ENCODE results near the gene DVL1. TPM values are rescaled to one million over a fixed set of nuclear protein-coding genes. Genes with fewer than 3 reads are reported as not detected.

Gene DVL1
- total RNA-seq, 2 donors from 2014 or later = 63.5 to 69.2 TPM

DNA sequence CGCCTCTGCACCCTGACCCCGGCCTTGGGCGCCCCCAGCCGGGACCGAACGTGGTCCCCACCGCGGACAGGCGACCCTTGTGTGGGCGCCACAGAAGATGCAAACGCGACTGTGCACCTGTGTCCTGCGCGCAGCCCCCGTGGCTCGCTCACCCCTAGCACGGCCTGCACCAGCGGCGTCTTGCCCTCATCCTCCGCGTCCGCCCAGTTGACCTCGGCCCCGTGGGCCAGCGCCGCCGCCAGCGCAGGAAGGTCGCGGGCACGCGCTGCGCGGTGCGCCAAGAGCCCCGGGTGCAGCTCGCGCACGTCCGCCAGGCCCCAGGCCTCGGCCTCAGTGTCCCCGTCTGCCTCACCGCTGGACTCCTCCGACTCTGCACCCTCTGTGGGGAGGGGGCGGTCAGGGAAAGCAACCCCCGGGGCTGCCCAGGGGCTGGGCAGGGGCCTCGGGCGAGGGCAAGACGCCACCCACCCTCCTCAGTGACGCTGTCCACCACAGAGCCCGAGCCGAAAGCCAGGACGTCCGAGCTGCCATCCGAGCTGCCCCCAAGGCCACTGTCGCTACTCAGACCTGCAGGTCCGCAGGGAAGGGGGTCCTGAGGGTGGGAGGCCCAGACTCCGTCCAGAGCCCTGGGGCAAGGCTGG is 54.8 kb downstream of the DVL1 start:
- ATAC-seq (no peak), DNase-seq (no peak)
- intact Hi-C loops (cut with DNase I) = no loop called here

DNA sequence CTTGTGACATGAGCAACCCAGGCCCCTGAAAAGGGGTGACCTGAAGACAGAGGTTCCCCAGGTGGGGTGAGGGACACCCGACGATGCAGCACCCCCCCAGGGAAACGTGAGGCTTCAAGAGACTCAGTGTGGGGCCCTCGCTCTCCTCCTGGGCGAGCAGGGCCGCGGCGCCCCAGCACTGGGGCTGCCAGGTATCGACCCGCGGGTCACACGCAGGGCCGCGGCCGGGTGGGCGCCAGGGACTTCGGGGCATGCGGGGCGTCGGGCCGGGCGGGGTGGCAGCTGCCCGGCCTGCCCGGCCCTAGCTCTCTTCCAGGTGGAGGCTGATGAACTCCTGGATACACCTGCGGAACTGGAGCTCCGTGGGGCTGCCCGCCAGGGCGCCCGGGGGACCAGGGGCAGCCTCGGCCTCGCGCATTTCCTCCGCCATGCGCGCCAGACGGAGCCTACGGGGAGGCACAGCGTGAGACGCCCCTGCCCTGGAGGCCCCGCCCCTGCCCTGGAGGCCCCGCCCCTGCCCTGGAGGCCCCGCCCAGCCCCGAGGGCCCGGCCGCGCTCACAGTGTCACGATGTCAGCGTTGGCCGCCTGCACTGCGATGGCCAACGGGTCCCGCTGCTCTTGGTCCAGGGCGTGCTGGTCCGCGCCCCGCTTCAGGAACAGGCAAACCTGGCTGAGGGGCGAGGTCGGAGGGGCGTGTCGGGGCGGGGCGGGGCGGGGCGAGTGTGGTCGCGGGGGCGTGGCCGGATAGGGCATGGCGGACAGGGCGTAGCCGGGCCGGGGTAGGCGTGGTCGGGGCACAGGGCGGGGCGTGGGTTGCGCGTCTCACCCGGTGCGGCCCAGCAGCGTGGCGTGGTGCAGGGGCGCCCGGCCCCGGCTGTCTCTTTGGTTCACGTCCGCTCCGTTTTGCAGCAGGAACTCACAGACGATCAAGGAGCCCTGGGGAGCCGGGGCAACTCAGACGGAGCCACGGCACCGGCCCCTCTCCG is 55.7 kb downstream of the DVL1 start:
- peak; percentile 26 for DNase-seq
- intact Hi-C loops (cut with DNase I) = no loop called here

DNA sequence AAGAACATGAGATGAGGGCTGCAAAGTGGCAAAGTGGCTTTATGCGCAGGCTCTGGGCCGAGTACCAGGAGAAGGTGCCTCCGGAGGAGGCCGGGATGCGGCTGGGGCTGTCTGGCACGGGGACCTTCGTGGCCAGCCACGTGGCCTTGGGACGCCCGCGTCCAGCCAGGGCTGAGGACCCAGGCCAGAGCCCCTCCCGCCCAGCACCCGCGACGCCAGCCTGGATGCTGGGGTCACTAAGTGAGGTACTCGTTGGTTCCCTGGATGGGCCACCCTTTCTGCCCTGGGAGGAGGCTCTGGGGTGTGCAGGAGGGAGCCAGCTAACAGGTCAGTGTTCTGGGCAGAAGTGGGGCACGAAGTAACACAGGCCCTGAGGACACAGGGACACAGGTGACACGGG is 56.4 kb downstream of the DVL1 start:
- DNase-seq (peak; percentile 10), ATAC-seq (peak in 1 of 2 donors; percentile 4)
- intact Hi-C loops (cut with DNase I) = no loop called here

More for the DNA sequence above, 55.7 kb downstream of the DVL1 start:
- peak in 1 of 2 donors; percentile 4 for ATAC-seq

DNA sequence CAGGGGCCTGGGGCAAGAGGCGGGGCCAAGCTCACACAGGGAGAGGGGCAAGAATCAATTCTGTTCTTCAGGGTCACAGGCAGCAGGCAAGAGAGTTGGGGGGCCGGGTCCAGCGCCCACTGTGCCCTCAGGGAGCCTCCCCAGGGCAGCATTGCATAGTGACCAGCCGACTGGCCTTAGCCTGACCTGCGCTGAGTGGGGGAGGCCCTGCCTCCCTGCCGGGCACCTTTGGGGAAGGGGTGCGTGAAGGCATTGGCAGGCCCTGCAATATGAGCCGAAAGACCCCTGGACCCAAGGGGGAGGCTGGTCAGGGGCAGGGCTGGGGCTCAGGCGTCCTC is 56.8 kb downstream of the DVL1 start:
- peak in 1 of 2 donors; percentile 1 for ATAC-seq
- intact Hi-C loops (cut with DNase I) = no loop called here
- DNase-seq = no peak

DNA sequence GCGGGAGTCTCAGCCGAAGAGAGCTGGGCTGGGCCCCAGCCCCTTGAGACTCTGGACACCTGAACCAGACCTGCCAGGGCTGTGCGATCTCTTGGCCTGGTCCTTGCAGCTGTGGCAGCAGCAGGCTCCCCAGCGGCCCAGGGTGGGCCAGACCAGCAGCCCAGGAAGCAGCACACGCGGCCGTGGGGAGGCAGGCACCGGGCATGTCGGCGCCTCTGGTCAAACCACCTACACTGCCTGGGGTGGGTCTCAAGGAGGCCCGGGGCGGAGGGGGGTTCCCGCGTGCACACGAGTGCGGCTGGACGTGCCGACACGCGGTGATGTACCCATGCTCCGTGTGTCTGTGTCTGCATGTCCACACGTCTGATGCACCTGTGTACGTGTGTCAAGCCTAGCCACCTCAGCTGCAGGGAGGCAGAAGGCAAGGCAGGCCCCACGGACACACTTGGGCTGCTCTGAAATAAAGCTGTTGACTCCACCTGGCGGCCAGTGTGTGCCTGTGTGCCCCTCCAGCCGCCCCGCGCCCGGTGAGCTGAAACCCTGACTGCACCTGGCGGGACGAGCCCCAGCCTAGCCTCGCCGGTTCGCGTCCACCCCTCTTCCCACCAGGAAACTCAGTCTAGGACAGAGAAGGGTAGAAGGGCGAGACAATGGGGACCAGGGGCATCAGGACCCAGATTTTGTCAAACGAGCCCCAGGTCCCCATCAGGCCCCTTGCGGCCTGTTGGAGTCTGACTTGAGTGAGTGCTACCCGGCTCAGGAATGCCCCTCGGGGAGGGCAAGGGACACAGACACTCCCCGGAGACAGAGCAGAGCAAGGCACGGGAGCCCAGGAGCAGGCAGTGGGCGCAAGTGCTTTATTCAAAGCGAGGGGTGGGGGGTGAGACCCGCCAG is 57.4 kb downstream of the DVL1 start:
- intact Hi-C loops (cut with DNase I) = loop anchor here in 1 of 2 donors (2.0 kb wide), 1 partner anchor 169 kb away; no protein-coding TSS in a partner anchor
- ATAC-seq (peak; percentile 69 to 79), DNase-seq (peak; percentile 77)

DNA sequence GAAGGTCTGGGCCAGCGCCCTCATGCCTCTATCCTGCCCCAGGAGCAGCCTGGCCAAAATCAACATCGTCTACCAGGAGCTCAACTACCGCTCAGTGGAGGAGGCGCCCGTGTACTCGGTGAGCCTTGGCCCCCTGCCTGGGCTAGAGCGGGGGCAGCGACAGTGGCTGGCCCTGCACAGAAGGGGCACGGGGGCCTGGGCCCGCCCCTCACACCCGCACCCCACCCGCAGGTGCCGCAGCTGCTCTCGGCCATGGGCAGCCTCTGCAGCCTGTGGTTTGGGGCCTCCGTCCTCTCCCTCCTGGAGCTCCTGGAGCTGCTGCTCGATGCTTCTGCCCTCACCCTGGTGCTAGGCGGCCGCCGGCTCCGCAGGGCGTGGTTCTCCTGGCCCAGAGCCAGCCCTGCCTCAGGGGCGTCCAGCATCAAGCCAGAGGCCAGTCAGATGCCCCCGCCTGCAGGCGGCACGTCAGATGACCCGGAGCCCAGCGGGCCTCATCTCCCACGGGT is 58.1 kb downstream of the DVL1 start:
- peak; percentile 3 to 36 for ATAC-seq
- peak; percentile 38 for DNase-seq
- intact Hi-C loops (cut with DNase I) = loop anchor here in 1 of 2 donors (2.0 kb wide), 1 partner anchor 168 kb away; no protein-coding TSS in a partner anchor

DNA sequence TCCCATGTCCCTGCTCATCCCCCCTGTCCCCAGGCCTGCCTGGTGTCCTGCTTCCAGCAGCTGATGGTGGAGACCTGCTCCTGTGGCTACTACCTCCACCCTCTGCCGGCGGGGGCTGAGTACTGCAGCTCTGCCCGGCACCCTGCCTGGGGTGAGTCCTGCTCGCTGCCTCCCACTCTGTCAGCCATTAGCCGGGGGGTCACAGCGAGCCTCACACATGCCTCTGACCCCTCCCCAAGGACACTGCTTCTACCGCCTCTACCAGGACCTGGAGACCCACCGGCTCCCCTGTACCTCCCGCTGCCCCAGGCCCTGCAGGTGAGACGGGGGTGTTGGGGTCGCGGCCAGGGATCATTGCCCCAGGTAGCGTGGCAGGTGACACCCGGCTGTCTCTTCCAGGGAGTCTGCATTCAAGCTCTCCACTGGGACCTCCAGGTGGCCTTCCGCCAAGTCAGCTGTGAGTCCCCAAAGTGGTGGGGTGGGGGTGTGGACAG is 58.9 kb downstream of the DVL1 start:
- peak; percentile 59 for DNase-seq
- intact Hi-C loops (cut with DNase I) = loop anchor here in 1 of 2 donors (2.0 kb wide), 1 partner anchor 167 kb away; no protein-coding TSS in a partner anchor
- ATAC-seq = peak; percentile 25 to 26

DNA sequence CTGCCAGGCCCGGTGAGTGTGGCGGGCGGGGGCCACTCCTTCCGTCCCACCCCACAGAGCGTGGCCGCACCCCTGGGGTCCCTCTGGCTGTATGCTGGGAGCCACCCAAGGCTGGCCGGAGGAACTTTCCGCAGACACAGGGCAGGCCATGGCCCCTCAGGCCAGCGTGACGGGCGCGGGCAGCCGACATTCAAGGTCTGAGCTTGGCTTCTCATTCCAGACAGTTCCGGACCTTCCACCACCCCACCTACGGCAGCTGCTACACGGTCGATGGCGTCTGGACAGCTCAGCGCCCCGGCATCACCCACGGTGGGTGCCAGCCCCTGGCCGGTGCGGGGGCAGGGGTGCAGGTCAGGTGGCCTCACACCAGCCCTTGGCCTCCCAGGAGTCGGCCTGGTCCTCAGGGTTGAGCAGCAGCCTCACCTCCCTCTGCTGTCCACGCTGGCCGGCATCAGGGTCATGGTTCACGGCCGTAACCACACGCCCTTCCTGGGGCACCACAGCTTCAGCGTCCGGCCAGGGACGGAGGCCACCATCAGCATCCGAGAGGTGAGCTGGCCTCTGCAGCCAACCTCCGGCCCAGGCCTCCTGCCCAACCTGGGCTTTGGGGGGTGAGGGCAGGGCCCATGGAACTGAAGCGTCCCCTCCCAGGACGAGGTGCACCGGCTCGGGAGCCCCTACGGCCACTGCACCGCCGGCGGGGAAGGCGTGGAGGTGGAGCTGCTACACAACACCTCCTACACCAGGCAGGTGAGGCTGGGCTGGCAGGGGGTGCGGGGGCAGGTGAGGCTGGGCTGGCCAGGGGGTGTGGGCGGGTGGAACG is 61.7 kb downstream of the DVL1 start:
- intact Hi-C loops (cut with DNase I) = no loop called here
- ATAC-seq (no peak), DNase-seq (peak; percentile 16)

DNA sequence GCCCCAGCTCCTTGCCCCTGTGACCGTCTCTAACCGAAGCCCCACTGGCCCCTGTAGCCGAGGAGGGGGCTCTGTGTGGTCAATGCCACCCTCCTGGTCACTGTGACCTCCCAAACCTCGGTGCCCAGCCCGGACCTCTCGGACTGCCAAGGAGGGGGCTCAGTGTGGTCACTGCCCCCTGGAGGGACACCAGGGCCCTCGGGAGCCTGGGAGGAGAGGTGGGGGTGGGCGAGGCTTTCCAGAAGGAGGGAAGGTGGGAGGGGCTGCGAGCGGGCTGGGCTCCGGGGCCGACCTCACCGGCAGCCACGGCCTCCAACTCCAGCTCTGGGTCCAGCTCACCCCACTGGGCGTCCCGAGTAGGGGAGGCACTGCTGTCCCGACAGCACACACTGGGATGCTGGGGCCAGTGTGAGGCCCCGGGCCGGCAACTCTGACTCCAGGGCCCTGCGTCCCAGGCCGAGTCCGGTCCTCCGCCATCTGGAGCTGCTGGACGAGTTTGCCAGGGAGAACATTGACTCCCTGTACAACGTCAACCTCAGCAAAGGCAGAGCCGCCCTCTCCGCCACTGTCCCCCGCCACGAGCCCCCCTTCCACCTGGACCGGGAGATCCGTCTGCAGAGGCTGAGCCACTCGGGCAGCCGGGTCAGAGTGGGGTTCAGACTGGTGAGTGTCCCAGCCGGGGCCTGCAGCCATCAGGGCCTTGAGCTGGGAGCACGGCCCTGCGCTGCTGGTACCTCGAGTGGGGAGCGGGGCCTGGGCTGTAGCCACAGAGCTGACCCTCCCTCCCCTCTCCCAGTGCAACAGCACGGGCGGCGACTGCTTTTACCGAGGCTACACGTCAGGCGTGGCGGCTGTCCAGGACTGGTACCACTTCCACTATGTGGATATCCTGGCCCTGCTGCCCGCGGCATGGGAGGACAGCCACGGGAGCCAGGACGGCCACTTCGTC is 62.6 kb downstream of the DVL1 start:
- DNase-seq = no peak
- intact Hi-C loops (cut with DNase I) = no loop called here

DNA sequence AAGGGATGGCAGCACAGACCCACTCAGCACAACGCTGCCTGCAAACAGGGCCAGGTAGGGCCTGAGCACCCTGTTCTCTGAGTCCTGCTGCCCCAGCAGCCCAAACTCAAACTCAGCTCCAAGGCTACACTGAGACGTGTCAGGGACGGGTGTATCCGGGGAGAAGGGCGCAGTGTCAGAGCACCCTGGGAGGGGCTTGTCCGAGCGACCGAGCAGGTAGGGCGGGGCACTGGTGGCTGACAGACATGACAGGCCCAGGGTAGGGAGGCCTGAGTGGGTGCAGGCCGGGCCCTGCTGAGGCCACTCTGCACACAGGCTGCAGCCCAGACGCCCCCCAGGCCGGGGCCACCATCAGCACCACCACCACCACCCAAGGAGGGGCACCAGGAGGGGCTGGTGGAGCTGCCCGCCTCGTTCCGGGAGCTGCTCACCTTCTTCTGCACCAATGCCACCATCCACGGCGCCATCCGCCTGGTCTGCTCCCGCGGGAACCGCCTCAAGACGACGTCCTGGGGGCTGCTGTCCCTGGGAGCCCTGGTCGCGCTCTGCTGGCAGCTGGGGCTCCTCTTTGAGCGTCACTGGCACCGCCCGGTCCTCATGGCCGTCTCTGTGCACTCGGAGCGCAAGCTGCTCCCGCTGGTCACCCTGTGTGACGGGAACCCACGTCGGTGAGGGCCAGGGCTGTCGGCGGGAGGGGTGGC is 63.5 kb downstream of the DVL1 start:
- intact Hi-C loops (cut with DNase I) = no loop called here
- ATAC-seq (no peak), DNase-seq (no peak)

More for the DNA sequence above, 62.6 kb downstream of the DVL1 start:
- no peak for ATAC-seq

Small RNA genes lying within 50 kb of the gene (microRNA-seq; reads per million reads assigned to microRNA genes)
- gene MIR6726 (2.2 reads per million in 2 donors), gene MIR6727 (0 to 0.54 reads per million in 2 donors), gene MIR6808 (0 to 0.20 reads per million in 2 donors)

Other genes starting within 250 kb of the DVL1 start
- 1 to 10 TPM; 5.3 to 6.1 TPM for gene C1orf159, start 233.3 kb downstream of the DVL1 start, total RNA-seq
- gene TTLL10, start 175.5 kb downstream of the DVL1 start, total RNA-seq = not detected
- gene TNFRSF18, start 142.8 kb downstream of the DVL1 start, total RNA-seq = under 1 TPM in 1 of 2 donors, not detected in 1; 0.44 TPM
- gene TNFRSF4, start 135.3 kb downstream of the DVL1 start, total RNA-seq = 1 to 10 TPM; 1.2 to 1.6 TPM
- gene SDF4, start 117.4 kb downstream of the DVL1 start, total RNA-seq = 100 to 1,000 TPM; 132 to 173 TPM
- gene B3GALT6, start 117.2 kb downstream of the DVL1 start, total RNA-seq = 10 to 100 TPM; 11.3 to 16.0 TPM
- 1 to 10 TPM in 1 of 2 donors, not detected in 1; 1.5 TPM for gene C1QTNF12, start 102.7 kb downstream of the DVL1 start, total RNA-seq
- gene UBE2J2, start 75.6 kb downstream of the DVL1 start, total RNA-seq = 10 to 100 TPM; 35.9 to 41.5 TPM
- 1 to 10 TPM; 3.5 to 4.1 TPM for gene SCNN1D, start 69.0 kb downstream of the DVL1 start, total RNA-seq
- 10 to 100 TPM; 36.2 to 46.7 TPM for gene ACAP3, start 41.5 kb downstream of the DVL1 start, total RNA-seq
- gene PUSL1, start 40.8 kb downstream of the DVL1 start, total RNA-seq = 10 to 100 TPM; 11.4 to 12.2 TPM
- 10 to 100 TPM; 48.5 to 60.0 TPM for gene INTS11, start 24.8 kb downstream of the DVL1 start, total RNA-seq
- 10 to 100 TPM; 31.8 to 32.5 TPM for gene CPTP, start 24.6 kb downstream of the DVL1 start, total RNA-seq
- gene TAS1R3, start 18.1 kb downstream of the DVL1 start, total RNA-seq = under 1 TPM; 0.44 to 0.65 TPM
- 10 to 100 TPM; 38.3 to 44.3 TPM for gene MXRA8, start 9.1 kb upstream of the DVL1 start, total RNA-seq
- gene AURKAIP1, start 25.8 kb upstream of the DVL1 start, total RNA-seq = 100 to 1,000 TPM; 184 to 199 TPM
- gene CCNL2, start 49.9 kb upstream of the DVL1 start, total RNA-seq = 10 to 100 TPM; 56.0 to 89.0 TPM
- gene MRPL20, start 57.9 kb upstream of the DVL1 start, total RNA-seq = 100 to 1,000 TPM; 112 to 134 TPM
- gene ANKRD65, start 71.9 kb upstream of the DVL1 start, total RNA-seq = 1 to 10 TPM; 2.2 to 3.0 TPM
- 10 to 100 TPM; 24.9 to 66.4 TPM for gene VWA1, start 86.3 kb upstream of the DVL1 start, total RNA-seq
- gene ATAD3C, start 100.3 kb upstream of the DVL1 start, total RNA-seq = 1 to 10 TPM; 1.7 to 2.4 TPM
- 1 to 10 TPM; 6.9 to 7.3 TPM for gene ATAD3B, start 122.3 kb upstream of the DVL1 start, total RNA-seq
- gene ATAD3A, start 162.7 kb upstream of the DVL1 start, total RNA-seq = 10 to 100 TPM; 14.1 to 24.3 TPM
- gene TMEM240, start 191.2 kb upstream of the DVL1 start, total RNA-seq = 1 to 10 TPM; 4.6 to 5.4 TPM
- 100 to 1,000 TPM; 107 to 118 TPM for gene SSU72, start 225.4 kb upstream of the DVL1 start, total RNA-seq